Endothelial cell of umbilical vein (primary cell): ENCODE results near the gene SIGLEC6. TPM values are rescaled to one million over a fixed set of nuclear protein-coding genes. Genes with fewer than 3 reads are reported as not detected.

Experiments
- BruUV-seq: library from RNA; stranded (reverse); fragments of 400-500 nt; replicated peaks from 2 replicates; lab custom pipeline; 2021; lab: Mats Ljungman, UMichigan
- CTCF ChIA-PET: fragments of 300-600, 350-600 bp; sonication (Branson Sonifier 250); formaldehyde crosslinking; loops from one replicate; lab custom pipeline; 2021; ENCODE audit warnings: antibody characterized with exemption, inconsistent platforms; lab: Charles Lee
- POLR2A ChIA-PET: fragments of 300-600, 350-600 bp; sonication (Branson Sonifier 250); formaldehyde crosslinking; loops from one replicate; lab custom pipeline; 2021; ENCODE audit warnings: antibody characterized with exemption, inconsistent platforms; lab: Charles Lee
- DNase-seq: peaks from one replicate; pipeline ENCODE4 v3.0.0-alpha.2; 2011; ENCODE audit warnings: low read depth, low spot score
- FAIRE-seq: peaks from 2 replicates; lab custom pipeline; 2011; peaks lifted over from hg19 to GRCh38; lab: Jason Lieb, UNC
- H2AFZ ChIP-seq: 2 replicates; pipeline ENCODE4 v1.6.0; 2012; ENCODE audit warnings: low read depth, low read length, control low read depth, inconsistent platforms
- H3K27ac ChIP-seq: 2 replicates; pipeline ENCODE4 v1.5.1; 2011; ENCODE audit warnings: low read depth, mild to moderate bottlenecking, control low read depth, low read length, moderate library complexity; ENCODE audit not compliant: insufficient read depth
- H3K27me3 ChIP-seq, 2 experiments: 2 replicates each; pipeline versions ENCODE4 v1.6.0 to v1.6.1; 2011; ENCODE audit warnings: low read length in 2 of 2, mixed read lengths in 1 of 2; ENCODE audit not compliant: control insufficient read depth in 2 of 2, insufficient read depth in 2 of 2
- H3K36me3 ChIP-seq, 2 experiments: 2 replicates in 1 of 2; 3 replicates in 1 of 2; pipeline ENCODE4 v1.5.1; 2011; ENCODE audit warnings: low read length in 2 of 2, mild to moderate bottlenecking in 1 of 2, moderate library complexity in 1 of 2; ENCODE audit not compliant: control insufficient read depth in 2 of 2, insufficient read depth in 2 of 2; ENCODE audit errors: extremely low read depth in 1 of 2
- H3K4me1 ChIP-seq: 3 replicates; pipeline ENCODE4 v1.5.1; 2011; ENCODE audit warnings: mild to moderate bottlenecking, low read length; ENCODE audit not compliant: control insufficient read depth, insufficient read depth; ENCODE audit errors: extremely low read depth
- H3K4me2 ChIP-seq: 2 replicates; pipeline ENCODE4 v1.6.1; 2011; ENCODE audit warnings: low read length, control low read depth, mixed read lengths; ENCODE audit not compliant: insufficient read depth
- H3K4me3 ChIP-seq, 3 experiments: fragments of 200-600 bp in 1 of 3; sonication (generic), shearing (Covaris generic) in 1 of 3; replicated peaks in 1 of 3; 2 replicates each; pipeline ENCODE4 v1.5.1; 2011 to 2016; ENCODE audit warnings: control low read depth in 3 of 3, low read length in 3 of 3, mild to moderate bottlenecking in 2 of 3, inconsistent platforms in 1 of 3, low read depth in 1 of 3, moderate library complexity in 1 of 3; ENCODE audit not compliant: insufficient read depth in 1 of 3
- H3K79me2 ChIP-seq: 2 replicates; pipeline ENCODE4 v1.6.0; 2012; ENCODE audit warnings: low read length, inconsistent platforms; ENCODE audit not compliant: control insufficient read depth, insufficient read depth
- H3K9ac ChIP-seq: replicated peaks from 2 replicates; pipeline ENCODE3; 2011; ENCODE audit warnings: low read length, control low read depth; ENCODE audit not compliant: insufficient read depth; ENCODE audit errors: extremely low read depth
- H3K9me1 ChIP-seq: replicated peaks from 3 replicates; pipeline ENCODE4 v1.6.0; 2011; ENCODE audit warnings: mild to moderate bottlenecking, low read length; ENCODE audit not compliant: control insufficient read depth, insufficient read depth; ENCODE audit errors: extremely low read depth
- H3K9me3 ChIP-seq: replicated peaks from 2 replicates; pipeline ENCODE4 v1.5.1; 2012; ENCODE audit warnings: low read length, inconsistent platforms; ENCODE audit not compliant: control insufficient read depth, insufficient read depth
- H4K20me1 ChIP-seq: replicated peaks from 2 replicates; pipeline ENCODE3; 2011; ENCODE audit warnings: mild to moderate bottlenecking, low read length; ENCODE audit not compliant: control insufficient read depth, insufficient read depth; ENCODE audit errors: extremely low read depth
- FOS ChIP-seq: IDR thresholded peaks from 2 replicates; pipeline ENCODE4 v1.6.1; 2011; ENCODE audit warnings: mild to moderate bottlenecking, low read length, moderate library complexity, borderline replicate concordance; ENCODE audit not compliant: insufficient read depth
- GATA2 ChIP-seq: IDR thresholded peaks from 2 replicates; pipeline ENCODE4 v1.7.0; 2011; ENCODE audit warnings: low read depth, mild to moderate bottlenecking, moderate library complexity, mixed read lengths, low read length; ENCODE audit not compliant: insufficient read length, insufficient read depth
- JUN ChIP-seq: IDR thresholded peaks from 2 replicates; pipeline ENCODE4 v1.6.1; 2011; ENCODE audit warnings: borderline replicate concordance, low read depth; ENCODE audit not compliant: insufficient read length, insufficient read depth
- MYC ChIP-seq: IDR thresholded peaks from one replicate; pipeline ENCODE4 v1.6.1; 2011; ENCODE audit warnings: mild to moderate bottlenecking, low read depth, low read length
- POLR2A ChIP-seq: IDR thresholded peaks from 2 replicates; pipeline ENCODE4 v1.6.1; 2012; ENCODE audit warnings: low read depth, mild to moderate bottlenecking, control low read depth, low read length
- POLR2AphosphoS5 ChIP-seq: IDR thresholded peaks from 2 replicates; pipeline ENCODE4 v1.6.1; 2012; ENCODE audit warnings: low read depth, mild to moderate bottlenecking, control low read depth, low read length, moderate library complexity; ENCODE audit not compliant: insufficient read depth
- dilution Hi-C: fragments of 300-500 bp; cut with MboI; formaldehyde crosslinking; loops from one replicate; pipeline ENCODE4 v1.15.0; 2019; ENCODE audit warnings: low sequenced_read_pairs; ENCODE audit not compliant: extremely low pct_ligation_motif_present
- intact Hi-C: fragments of 100-400 bp; cut with micrococcal nuclease; formaldehyde crosslinking; loops from one replicate; pipeline ENCODE4 v1.10.0; 2022
- polyA plus RNA-seq, 4 experiments: library from polyadenylated mRNA; depleted of rRNA in 3 of 4; stranded (reverse) in 3 of 4; unstranded in 1 of 4; fragments of >200 nt; gene quantifications; 2 replicates each; pipeline versions ENCODE4 v1.2.1 to v1.2.3, GENCODE V29; 2011 to 2012; ENCODE audit warnings: missing spikeins in 1 of 4
- total RNA-seq: library from RNA; stranded (reverse); gene quantifications from 2 replicates; pipeline ENCODE4 v1.2.3, GENCODE V29; 2021
- TF ChIP-seq, protein P1 (sequence below): IDR thresholded peaks from 2 replicates; pipeline ENCODE4 v1.6.1; 2011; ENCODE audit not compliant: insufficient read depth, insufficient read length
- TF ChIP-seq, protein P2 (sequence below), 2 donors: IDR thresholded peaks; 1 replicate in 1 of 2; 2 replicates in 1 of 2; pipeline ENCODE4 v1.5.1; 2011; ENCODE audit warnings: low read length in 2 of 2, mild to moderate bottlenecking in 2 of 2, moderate library complexity in 2 of 2, control low read depth in 1 of 2, inconsistent platforms in 1 of 2, low read depth in 1 of 2; ENCODE audit not compliant: insufficient read depth in 1 of 2; ENCODE audit errors: extremely low read depth in 1 of 2

Gene SIGLEC6
- total and polyA plus RNA-seq, 2 donors (not counting 3 experiments of a cell fraction or from before 2014, with no cell fraction given): not detected

DNA sequence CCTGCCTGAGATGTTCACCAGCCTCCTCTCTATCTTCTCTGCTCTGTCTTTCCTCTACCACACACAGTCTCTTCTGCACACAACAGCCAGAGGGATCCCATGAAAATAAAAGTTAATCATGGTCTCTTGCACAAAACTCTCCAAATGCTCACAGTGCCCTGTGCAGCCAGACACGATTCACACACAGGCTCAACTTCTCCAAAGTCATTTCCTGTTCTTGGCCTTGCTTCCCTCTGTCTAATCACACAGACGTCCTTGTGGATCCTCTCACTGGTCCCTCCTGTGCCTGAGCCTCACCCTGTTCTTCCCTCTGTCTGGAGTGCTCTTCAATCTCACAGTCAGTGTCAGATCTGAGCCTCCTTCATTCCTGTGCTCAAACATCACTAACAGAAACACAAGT, 37.7 kb downstream of the SIGLEC6 start:
- H3K9me1 ChIP-seq: no peaks in the 10 kb centered on the region
- FAIRE-seq (no peak), DNase-seq (no peak)
- no peaks in the 10 kb centered on the region for H3K36me3 ChIP-seq
- no peak overlapping the region for H3K9ac ChIP-seq
- no peaks in the 10 kb centered on the region for H3K9me3 ChIP-seq
- H3K27ac ChIP-seq: no peak overlapping the region
- no peaks in the 10 kb centered on the region for H4K20me1 ChIP-seq
- H3K4me2 ChIP-seq: no peak overlapping the region
- intact Hi-C loops: no loop called here
- H3K79me2 ChIP-seq: no peaks in the 10 kb centered on the region
- H2AFZ ChIP-seq: no peak overlapping the region
- dilution Hi-C loops: no loop called here
- ChIA-PET POLR2A (no interaction called here), CTCF (no interaction called here)
- no TSS peak for BruUV-seq
- H3K4me1 ChIP-seq: no peaks in the 10 kb centered on the region
- H3K4me3 ChIP-seq: no peak overlapping the region
- TF ChIP-seq JUN (no peak), POLR2AphosphoS5 (no peak), POLR2A (no peak), MYC (no peak), FOS (no peak), GATA2 (no peak)
- TF ChIP-seq, protein P1, sequence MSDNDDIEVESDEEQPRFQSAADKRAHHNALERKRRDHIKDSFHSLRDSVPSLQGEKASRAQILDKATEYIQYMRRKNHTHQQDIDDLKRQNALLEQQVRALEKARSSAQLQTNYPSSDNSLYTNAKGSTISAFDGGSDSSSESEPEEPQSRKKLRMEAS: no peak
- TF ChIP-seq, protein P2, sequence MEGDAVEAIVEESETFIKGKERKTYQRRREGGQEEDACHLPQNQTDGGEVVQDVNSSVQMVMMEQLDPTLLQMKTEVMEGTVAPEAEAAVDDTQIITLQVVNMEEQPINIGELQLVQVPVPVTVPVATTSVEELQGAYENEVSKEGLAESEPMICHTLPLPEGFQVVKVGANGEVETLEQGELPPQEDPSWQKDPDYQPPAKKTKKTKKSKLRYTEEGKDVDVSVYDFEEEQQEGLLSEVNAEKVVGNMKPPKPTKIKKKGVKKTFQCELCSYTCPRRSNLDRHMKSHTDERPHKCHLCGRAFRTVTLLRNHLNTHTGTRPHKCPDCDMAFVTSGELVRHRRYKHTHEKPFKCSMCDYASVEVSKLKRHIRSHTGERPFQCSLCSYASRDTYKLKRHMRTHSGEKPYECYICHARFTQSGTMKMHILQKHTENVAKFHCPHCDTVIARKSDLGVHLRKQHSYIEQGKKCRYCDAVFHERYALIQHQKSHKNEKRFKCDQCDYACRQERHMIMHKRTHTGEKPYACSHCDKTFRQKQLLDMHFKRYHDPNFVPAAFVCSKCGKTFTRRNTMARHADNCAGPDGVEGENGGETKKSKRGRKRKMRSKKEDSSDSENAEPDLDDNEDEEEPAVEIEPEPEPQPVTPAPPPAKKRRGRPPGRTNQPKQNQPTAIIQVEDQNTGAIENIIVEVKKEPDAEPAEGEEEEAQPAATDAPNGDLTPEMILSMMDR (IDR thresholded peaks at IDR 0.05; ENCODE audit: extremely low read depth in 1 of 2, insufficient read depth in 1 of 2, low read depth in 1 of 2, low read length in 2 of 2): no peak
- no peaks in the 10 kb centered on the region for H3K27me3 ChIP-seq
